CD14-positive monocyte (primary cell): ENCODE measurements around the gene AXIN1. TPM values are rescaled to one million over a fixed set of nuclear protein-coding genes. Genes with fewer than 3 reads are reported as not detected.

ENCODE experiments used
- DNase-seq, 3 donors: peaks; one replicate each; pipeline ENCODE4 v3.0.0-alpha.2; 2011 to 2022
- H2AFZ ChIP-seq: 2 replicates; pipeline ENCODE4 v1.6.0; 2012; ENCODE audit warnings: mild to moderate bottlenecking, low read depth, low read length, inconsistent platforms; ENCODE audit not compliant: insufficient read depth, poor library complexity, severe bottlenecking
- H3K27ac ChIP-seq, 2 donors: 1 replicate in 1 of 2; 2 replicates in 1 of 2; pipeline ENCODE4 v1.5.1; 2012 to 2013; ENCODE audit warnings: low read length in 2 of 2, control low read depth in 1 of 2, inconsistent platforms in 1 of 2, low read depth in 1 of 2, mild to moderate bottlenecking in 1 of 2
- H3K27me3 ChIP-seq, 2 donors: one replicate each; pipeline versions ENCODE4 v1.6.0 to v1.6.1; 2011 to 2013; ENCODE audit warnings: low read length in 2 of 2; ENCODE audit not compliant: control insufficient read depth in 2 of 2, insufficient read depth in 2 of 2
- H3K36me3 ChIP-seq, 2 donors: replicated peaks in 1 of 2; 1 replicate in 1 of 2; 2 replicates in 1 of 2; pipeline versions ENCODE4 v1.5.1 to v1.6.1; 2012 to 2013; ENCODE audit warnings: low read length in 2 of 2, control low read depth in 1 of 2, inconsistent platforms in 1 of 2, mild to moderate bottlenecking in 1 of 2; ENCODE audit not compliant: insufficient read depth in 2 of 2, control insufficient read depth in 1 of 2
- H3K4me1 ChIP-seq, 2 donors: 1 replicate in 1 of 2; 2 replicates in 1 of 2; pipeline versions ENCODE4 v1.5.1 to v1.6.1; 2012 to 2013; ENCODE audit warnings: low read length in 2 of 2, control low read depth in 1 of 2, inconsistent platforms in 1 of 2, mild to moderate bottlenecking in 1 of 2, moderate library complexity in 1 of 2; ENCODE audit not compliant: insufficient read depth in 2 of 2, control insufficient read depth in 1 of 2
- H3K4me2 ChIP-seq: replicated peaks from 2 replicates; pipeline ENCODE3; 2012; ENCODE audit warnings: low read length, moderate library complexity, mild to moderate bottlenecking; ENCODE audit not compliant: poor library complexity, severe bottlenecking; ENCODE audit errors: extremely low read depth
- H3K4me3 ChIP-seq, 3 experiments: fragments of 200-600 bp in 1 of 3; sonication (generic) in 1 of 3; replicated peaks in 1 of 3; 1 replicate in 2 of 3; 2 replicates in 1 of 3; pipeline ENCODE4 v1.5.1; 2011 to 2013; ENCODE audit warnings: low read length in 3 of 3, mild to moderate bottlenecking in 3 of 3, control low read depth in 2 of 3, low read depth in 2 of 3, inconsistent platforms in 1 of 3, moderate library complexity in 1 of 3
- H3K79me2 ChIP-seq: 2 replicates; pipeline ENCODE4 v1.6.0; 2012; ENCODE audit warnings: mild to moderate bottlenecking, control low read depth, inconsistent platforms, low read length, moderate library complexity; ENCODE audit not compliant: insufficient read depth
- H3K9ac ChIP-seq: 2 replicates; pipeline ENCODE4 v1.6.0; 2017; ENCODE audit warnings: low read length, mild to moderate bottlenecking; ENCODE audit not compliant: insufficient read depth, poor library complexity, severe bottlenecking
- H3K9me3 ChIP-seq, 2 donors: replicated peaks in 1 of 2; 1 replicate in 1 of 2; 2 replicates in 1 of 2; pipeline versions ENCODE4 v1.5.1 to v1.6.1; 2012 to 2013; ENCODE audit warnings: low read length in 2 of 2, control low read depth in 1 of 2; ENCODE audit not compliant: control insufficient read depth in 1 of 2, insufficient read depth in 1 of 2
- H4K20me1 ChIP-seq: 2 replicates; pipeline ENCODE4 v1.6.0; 2012; ENCODE audit warnings: mild to moderate bottlenecking, low read length, control low read depth, moderate library complexity; ENCODE audit not compliant: insufficient read depth
- H3K27ac Mint-ChIP-seq, 7 donors: one replicate each; pipeline ENCODE4 v1.8.0; 2020; ENCODE audit warnings: mild to moderate bottlenecking in 7 of 7, mixed read lengths in 7 of 7, moderate library complexity in 6 of 7, inconsistent platforms in 2 of 7
- H3K27me3 Mint-ChIP-seq, 3 donors: one replicate each; pipeline ENCODE4 v1.8.0; 2021 to 2022; ENCODE audit warnings: low read depth in 3 of 3, mild to moderate bottlenecking in 3 of 3, mixed read lengths in 3 of 3, moderate library complexity in 3 of 3, inconsistent platforms in 1 of 3
- H3K36me3 Mint-ChIP-seq, 2 donors: one replicate each; pipeline ENCODE4 v1.8.0; 2020; ENCODE audit warnings: mixed read lengths in 2 of 2, inconsistent platforms in 1 of 2, mild to moderate bottlenecking in 1 of 2
- H3K4me1 Mint-ChIP-seq: one replicate; pipeline ENCODE4 v1.8.0; 2020; ENCODE audit warnings: mild to moderate bottlenecking, mixed read lengths
- H3K4me3 Mint-ChIP-seq, 2 donors: one replicate each; pipeline ENCODE4 v1.8.0; 2020; ENCODE audit warnings: mild to moderate bottlenecking in 2 of 2, mixed read lengths in 2 of 2, moderate library complexity in 1 of 2
- H3K9me3 Mint-ChIP-seq, 7 donors: one replicate each; pipeline ENCODE4 v1.8.0; 2020 to 2022; ENCODE audit warnings: mixed read lengths in 7 of 7, mild to moderate bottlenecking in 6 of 7, moderate library complexity in 6 of 7, inconsistent platforms in 2 of 7
- WGBS: methylation state at CpG from one replicate; pipeline ENCODE4 v1.1.5; 2013; ENCODE audit warnings: missing lambda C conversion rate; ENCODE audit not compliant: insufficient coverage; 5-methylcytosine and 5-hydroxymethylcytosine counted together
- intact Hi-C, 2 donors: fragments of 100-400 bp; cut with micrococcal nuclease; formaldehyde crosslinking; loops; one replicate each; pipeline versions ENCODE4 v1.15.0 to v1.15.1; 2023
- polyA plus RNA-seq, 3 donors: library from polyadenylated mRNA; depleted of rRNA in 1 of 3; unstranded in 2 of 3; stranded (reverse) in 1 of 3; fragments of 300-500 nt in 2 of 3; fragments of >200 nt in 1 of 3; fragmentation: Illumina TruSeq in 2 of 3; gene quantifications; 1 replicate in 2 of 3; 2 replicates in 1 of 3; pipeline ENCODE4 v1.2.3, GENCODE V29; 2012 to 2021
- TF ChIP-seq, protein P1 (sequence below): fragments of 200-600 bp; IDR thresholded peaks from one replicate; pipeline ENCODE4 v1.8.0; 2022; ENCODE audit warnings: antibody characterized with exemption, mild to moderate bottlenecking

The AXIN1 gene
- polyA plus RNA-seq, 3 donors: 0.30 to 20.9 (median 0.74) TPM

- Mint-ChIP-seq H3K4me1 (no peaks in the 10 kb centered on the region), H3K27ac (no peak overlapping the region), H3K4me3 (no peak overlapping the region), H3K36me3 (peaks cover 32 to 84% of the 10 kb centered on the region in 2 donors), H3K27me3 (peaks cover 0 to 1% (median 0%) of the 10 kb centered on the region in 3 donors), H3K9me3 (no peaks in the 10 kb centered on the region)
- no peak overlapping the region for H3K27ac ChIP-seq
- intact Hi-C loops: no loop called here
- no peaks in the 10 kb centered on the region for H3K79me2 ChIP-seq
- H3K4me1 ChIP-seq: no peaks in the 10 kb centered on the region
- no peaks in the 10 kb centered on the region for H3K27me3 ChIP-seq
- no peaks in the 10 kb centered on the region for H4K20me1 ChIP-seq
- no peak overlapping the region for H3K4me2 ChIP-seq
- 97% methylated on average over 32 of the region's 32 CpGs for WGBS
- no peak overlapping the region for H3K9ac ChIP-seq
- TF ChIP-seq, protein P1, sequence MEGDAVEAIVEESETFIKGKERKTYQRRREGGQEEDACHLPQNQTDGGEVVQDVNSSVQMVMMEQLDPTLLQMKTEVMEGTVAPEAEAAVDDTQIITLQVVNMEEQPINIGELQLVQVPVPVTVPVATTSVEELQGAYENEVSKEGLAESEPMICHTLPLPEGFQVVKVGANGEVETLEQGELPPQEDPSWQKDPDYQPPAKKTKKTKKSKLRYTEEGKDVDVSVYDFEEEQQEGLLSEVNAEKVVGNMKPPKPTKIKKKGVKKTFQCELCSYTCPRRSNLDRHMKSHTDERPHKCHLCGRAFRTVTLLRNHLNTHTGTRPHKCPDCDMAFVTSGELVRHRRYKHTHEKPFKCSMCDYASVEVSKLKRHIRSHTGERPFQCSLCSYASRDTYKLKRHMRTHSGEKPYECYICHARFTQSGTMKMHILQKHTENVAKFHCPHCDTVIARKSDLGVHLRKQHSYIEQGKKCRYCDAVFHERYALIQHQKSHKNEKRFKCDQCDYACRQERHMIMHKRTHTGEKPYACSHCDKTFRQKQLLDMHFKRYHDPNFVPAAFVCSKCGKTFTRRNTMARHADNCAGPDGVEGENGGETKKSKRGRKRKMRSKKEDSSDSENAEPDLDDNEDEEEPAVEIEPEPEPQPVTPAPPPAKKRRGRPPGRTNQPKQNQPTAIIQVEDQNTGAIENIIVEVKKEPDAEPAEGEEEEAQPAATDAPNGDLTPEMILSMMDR: no peak
- H2AFZ ChIP-seq: no peak overlapping the region
- DNase-seq: no peak
- H3K36me3 ChIP-seq: peaks cover 51 to 81% of the 10 kb centered on the region in 2 donors
- H3K9me3 ChIP-seq: no peaks in the 10 kb centered on the region
- no peak overlapping the region for H3K4me3 ChIP-seq
Measured at GRCh38 chr16:297832-298231, 54.7 kb downstream of the AXIN1 start.

DNA sequence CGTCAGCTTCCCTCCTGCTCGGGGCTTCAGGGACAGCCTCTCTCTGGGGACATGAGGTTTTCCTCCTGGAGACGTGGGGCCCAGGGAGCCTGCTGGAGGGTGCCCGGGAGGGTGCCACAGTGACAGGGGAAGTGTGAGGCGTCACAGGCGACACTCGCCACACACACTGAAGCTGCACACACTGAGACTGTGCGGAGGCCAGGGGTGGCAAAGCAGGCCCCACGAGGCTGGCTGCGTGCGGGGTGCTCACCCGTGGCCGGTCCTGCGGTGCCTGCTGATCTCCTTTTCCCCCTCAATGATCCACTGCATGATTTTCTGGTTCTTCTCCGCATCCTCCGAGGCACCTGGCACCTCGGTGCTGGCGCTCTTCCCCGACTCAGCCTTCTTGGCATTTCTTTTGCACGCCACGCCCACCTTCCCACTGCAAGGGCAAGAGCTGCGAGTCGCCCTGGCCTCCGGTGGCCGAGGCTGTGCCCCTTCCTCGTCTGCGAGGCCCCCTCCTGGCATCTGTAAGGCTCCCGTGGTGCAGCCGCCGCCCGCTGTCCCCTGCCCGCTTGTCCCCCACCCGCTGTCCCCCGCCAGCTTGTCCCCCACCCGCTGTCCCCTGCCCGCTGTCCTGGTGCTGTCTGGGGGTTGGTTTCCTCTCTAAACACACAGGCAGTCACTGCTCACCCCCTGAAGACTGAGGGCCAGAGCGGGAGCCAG is 55.6 kb downstream of the AXIN1 start:
- H3K9ac ChIP-seq: no peak overlapping the region
- H3K9me3 ChIP-seq: no peaks in the 10 kb centered on the region
- H2AFZ ChIP-seq: no peak overlapping the region
- H3K27ac ChIP-seq: no peak overlapping the region
- H3K36me3 Mint-ChIP-seq: peaks cover 31 to 80% of the 10 kb centered on the region in 2 donors
- DNase-seq: no peak
- no peaks in the 10 kb centered on the region for H3K9me3 Mint-ChIP-seq
- no peak overlapping the region for H3K27ac Mint-ChIP-seq
- 90% methylated on average over 29 of the region's 37 CpGs for WGBS
- H3K27me3 Mint-ChIP-seq: no peaks in the 10 kb centered on the region
- no peak overlapping the region for H3K4me3 Mint-ChIP-seq
- no peaks in the 10 kb centered on the region for H3K79me2 ChIP-seq
- no peaks in the 10 kb centered on the region for H3K4me1 ChIP-seq
- intact Hi-C loops: no loop called here
- no peaks in the 10 kb centered on the region for H3K27me3 ChIP-seq
- no peak overlapping the region for H3K4me3 ChIP-seq
- H3K36me3 ChIP-seq: peaks cover 53 to 81% of the 10 kb centered on the region in 2 donors
- TF ChIP-seq, protein P1: no peak
- H3K4me2 ChIP-seq: no peak overlapping the region
- H3K4me1 Mint-ChIP-seq: no peaks in the 10 kb centered on the region
- H4K20me1 ChIP-seq: no peaks in the 10 kb centered on the region
